Smooth muscle cell (in vitro differentiated cells): ENCODE data around the gene SGPP1. TPM values are rescaled to one million over a fixed set of nuclear protein-coding genes. Genes with fewer than 3 reads are reported as not detected.

Source experiments
- DNase-seq: peaks from one replicate; lab custom pipeline; 2025; ENCODE audit not compliant: unreplicated experiment; lab: John Stamatoyannopoulos, UW
- H2AFZ ChIP-seq: fragments of 200-600 bp; sonication (generic); 2 replicates; pipeline ENCODE4 v1.6.0; 2016; ENCODE audit warnings: antibody characterized with exemption, low read depth, mild to moderate bottlenecking
- H3F3A ChIP-seq: fragments of 200-600 bp; sonication (generic); 2 replicates; pipeline ENCODE4 v1.6.0; 2017; ENCODE audit warnings: antibody characterized with exemption, low read depth
- H3K27ac ChIP-seq: fragments of 200-600 bp; sonication (generic); 2 replicates; pipeline ENCODE4 v1.5.1; 2016; ENCODE audit warnings: low read depth, mild to moderate bottlenecking
- H3K27me3 ChIP-seq: fragments of 200-600 bp; sonication (generic); 2 replicates; pipeline ENCODE4 v1.6.1; 2016; ENCODE audit warnings: low read depth, mild to moderate bottlenecking
- H3K36me3 ChIP-seq: fragments of 200-600 bp; sonication (generic); 2 replicates; pipeline ENCODE4 v1.5.1; 2016; ENCODE audit warnings: low read depth
- H3K4me1 ChIP-seq: fragments of 200-600 bp; sonication (generic); 2 replicates; pipeline ENCODE4 v1.5.1; 2016; ENCODE audit warnings: low read depth
- H3K4me2 ChIP-seq: fragments of 200-600 bp; sonication (generic); 2 replicates; pipeline ENCODE4 v1.6.0; 2016; ENCODE audit warnings: mild to moderate bottlenecking
- H3K4me3 ChIP-seq: fragments of 200-600 bp; sonication (generic); 2 replicates; pipeline ENCODE4 v1.5.1; 2016; ENCODE audit warnings: mild to moderate bottlenecking
- H3K79me2 ChIP-seq: fragments of 200-600 bp; sonication (generic); 2 replicates; pipeline ENCODE4 v1.6.0; 2016; ENCODE audit warnings: low read depth, mild to moderate bottlenecking
- H3K9ac ChIP-seq: fragments of 200-600 bp; sonication (generic); 2 replicates; pipeline ENCODE4 v1.6.0; 2016; ENCODE audit warnings: low read depth
- H3K9me3 ChIP-seq: fragments of 200-600 bp; sonication (generic); replicated peaks from 2 replicates; pipeline ENCODE4 v1.5.1; 2016; ENCODE audit warnings: low read depth
- H4K20me1 ChIP-seq: fragments of 200-600 bp; sonication (generic); 2 replicates; pipeline ENCODE4 v1.6.0; 2016; ENCODE audit warnings: low read depth
- WGBS: methylation state at CpG from one replicate; pipeline ENCODE4 v1.1.7; 2016; ENCODE audit warnings: low lambda C conversion rate; 5-methylcytosine and 5-hydroxymethylcytosine counted together
- polyA plus RNA-seq: library from polyadenylated mRNA; unstranded; fragments of >200 nt; fragmentation: Nextera tagmentation; extraction: Ambion mirVana; gene quantifications from 2 replicates; pipeline ENCODE4 v1.2.1, GENCODE V29; 2016
- total RNA-seq: library from RNA; depleted of rRNA; stranded (reverse); fragments of >200 nt; gene quantifications from 2 replicates; pipeline ENCODE4 v1.2.3, GENCODE V29; 2014
- TF ChIP-seq, protein P1 (sequence below): fragments of 200-600 bp; sonication (generic); IDR thresholded peaks from 2 replicates; pipeline ENCODE4 v1.5.1; 2017; ENCODE audit warnings: borderline replicate concordance, mild to moderate bottlenecking, antibody characterized with exemption; ENCODE audit not compliant: insufficient read depth, poor library complexity, severe bottlenecking

Gene SGPP1
- total and polyA plus RNA-seq, 2 experiments from 2014 or later, result 16.0 to 25.8 TPM

DNA sequence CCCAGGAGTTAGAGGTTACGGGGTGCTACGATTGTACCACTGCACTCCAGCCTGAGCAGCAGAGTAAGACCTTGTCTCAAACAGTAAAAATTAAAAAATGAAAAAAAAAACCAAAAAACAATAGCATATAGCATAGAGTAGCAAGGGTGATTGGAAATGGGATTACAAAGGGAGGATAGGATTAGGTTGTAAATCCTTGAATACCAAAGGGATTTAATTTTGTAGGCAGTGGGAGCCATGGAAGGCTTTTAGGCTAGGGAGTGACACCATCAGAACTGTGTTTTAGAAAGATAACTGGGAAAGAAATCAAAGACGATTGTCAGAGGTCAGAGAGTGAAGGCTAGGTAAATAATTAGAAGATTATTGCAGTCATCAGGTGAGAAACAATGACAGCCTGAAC lies 2.8 kb upstream of the SGPP1 start:
- peaks cover 17% of the 10 kb centered on the region for H3K79me2 ChIP-seq
- DNase-seq, result no peak
- no peak overlapping the region for H3K4me2 ChIP-seq
- no peak overlapping the region for H3K4me3 ChIP-seq
- no peaks in the 10 kb centered on the region for H3K9me3 ChIP-seq
- peaks cover 20% of the 10 kb centered on the region for H3K4me1 ChIP-seq
- no peak overlapping the region for H2AFZ ChIP-seq
- no peak overlapping the region for H3K9ac ChIP-seq
- H3K36me3 ChIP-seq, result no peaks in the 10 kb centered on the region
- H3K27me3 ChIP-seq, result no peaks in the 10 kb centered on the region
- TF ChIP-seq, protein P1, sequence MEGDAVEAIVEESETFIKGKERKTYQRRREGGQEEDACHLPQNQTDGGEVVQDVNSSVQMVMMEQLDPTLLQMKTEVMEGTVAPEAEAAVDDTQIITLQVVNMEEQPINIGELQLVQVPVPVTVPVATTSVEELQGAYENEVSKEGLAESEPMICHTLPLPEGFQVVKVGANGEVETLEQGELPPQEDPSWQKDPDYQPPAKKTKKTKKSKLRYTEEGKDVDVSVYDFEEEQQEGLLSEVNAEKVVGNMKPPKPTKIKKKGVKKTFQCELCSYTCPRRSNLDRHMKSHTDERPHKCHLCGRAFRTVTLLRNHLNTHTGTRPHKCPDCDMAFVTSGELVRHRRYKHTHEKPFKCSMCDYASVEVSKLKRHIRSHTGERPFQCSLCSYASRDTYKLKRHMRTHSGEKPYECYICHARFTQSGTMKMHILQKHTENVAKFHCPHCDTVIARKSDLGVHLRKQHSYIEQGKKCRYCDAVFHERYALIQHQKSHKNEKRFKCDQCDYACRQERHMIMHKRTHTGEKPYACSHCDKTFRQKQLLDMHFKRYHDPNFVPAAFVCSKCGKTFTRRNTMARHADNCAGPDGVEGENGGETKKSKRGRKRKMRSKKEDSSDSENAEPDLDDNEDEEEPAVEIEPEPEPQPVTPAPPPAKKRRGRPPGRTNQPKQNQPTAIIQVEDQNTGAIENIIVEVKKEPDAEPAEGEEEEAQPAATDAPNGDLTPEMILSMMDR, result no peak
- 89% methylated on average over 3 of the region's 3 CpGs for WGBS
- H3F3A ChIP-seq, result no peaks in the 10 kb centered on the region
- H4K20me1 ChIP-seq, result peaks cover 5% of the 10 kb centered on the region
- H3K27ac ChIP-seq, result no peak overlapping the region

DNA sequence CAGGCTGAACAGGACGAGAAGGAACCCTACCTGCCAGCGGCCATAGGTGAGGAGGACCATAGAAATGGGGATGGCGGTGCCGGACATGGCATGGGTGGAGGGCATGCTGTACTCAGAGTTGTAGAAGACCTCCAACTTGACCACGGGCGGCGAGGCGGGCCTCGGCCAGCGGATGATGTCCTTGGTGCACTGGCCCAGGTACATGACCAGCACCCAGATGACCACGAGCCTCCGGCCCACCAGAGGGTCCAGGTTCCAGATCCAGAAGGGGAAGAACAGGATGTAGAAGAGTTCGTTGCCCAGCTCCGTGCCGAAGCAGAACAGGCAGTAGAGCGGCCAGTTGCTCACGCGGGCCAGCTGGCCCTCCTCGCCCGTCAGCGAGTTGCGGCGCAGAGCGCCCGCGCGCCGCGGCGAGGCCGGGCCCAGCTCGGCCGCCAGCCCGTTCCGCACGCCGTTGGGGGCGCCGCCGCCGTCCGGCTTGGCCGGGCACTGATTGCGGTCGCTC lies 582 bp downstream of the SGPP1 start:
- TF ChIP-seq, protein P1, result no peak
- no peaks in the 10 kb centered on the region for H3K27me3 ChIP-seq
- no peaks in the 10 kb centered on the region for H3F3A ChIP-seq
- peak; percentile 42 for DNase-seq
- peaks cover 16% of the 10 kb centered on the region for H4K20me1 ChIP-seq
- H3K27ac ChIP-seq, result no peak overlapping the region
- no peaks in the 10 kb centered on the region for H3K36me3 ChIP-seq
- WGBS, result 2% methylated on average over 45 of the region's 45 CpGs
- H2AFZ ChIP-seq, result peak overlapping the region; percentile 99
- H3K9me3 ChIP-seq, result no peaks in the 10 kb centered on the region
- H3K4me3 ChIP-seq, result peak overlapping the region; percentile 99
- H3K79me2 ChIP-seq, result peaks cover 47% of the 10 kb centered on the region
- H3K4me1 ChIP-seq, result peaks cover 23% of the 10 kb centered on the region
- H3K9ac ChIP-seq, result peak overlapping the region; percentile 84
- H3K4me2 ChIP-seq, result peak overlapping the region; percentile 100

DNA sequence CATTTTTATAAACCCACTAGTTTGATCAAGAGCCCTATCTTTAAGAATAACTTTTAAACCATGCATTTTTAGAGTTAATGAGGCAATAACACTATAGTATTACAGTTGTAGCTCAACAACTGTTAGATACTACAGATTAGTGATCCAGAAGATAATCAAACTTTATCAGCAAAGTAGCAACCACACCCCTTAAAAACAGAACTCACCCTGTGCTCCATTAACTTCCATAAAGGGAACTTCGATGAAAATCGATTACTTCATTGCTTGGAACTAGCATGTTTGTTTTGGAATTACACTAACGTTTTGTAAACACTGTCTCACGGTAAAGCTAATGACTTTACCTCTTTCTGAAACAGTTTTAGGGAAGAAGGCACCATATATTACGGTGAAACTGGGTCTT lies 1.4 kb downstream of the SGPP1 start:
- peaks cover 47% of the 10 kb centered on the region for H3K79me2 ChIP-seq
- H3K4me2 ChIP-seq, result peak overlapping the region; percentile 100
- H2AFZ ChIP-seq, result peak overlapping the region; percentile 96
- H4K20me1 ChIP-seq, result peaks cover 16% of the 10 kb centered on the region
- DNase-seq, result no peak
- H3F3A ChIP-seq, result no peaks in the 10 kb centered on the region
- H3K36me3 ChIP-seq, result no peaks in the 10 kb centered on the region
- WGBS, result 16% methylated on average over 5 of the region's 5 CpGs
- H3K4me1 ChIP-seq, result peaks cover 23% of the 10 kb centered on the region
- peak overlapping the region; percentile 84 for H3K9ac ChIP-seq
- no peaks in the 10 kb centered on the region for H3K9me3 ChIP-seq
- TF ChIP-seq, protein P1, result no peak
- H3K27me3 ChIP-seq, result no peaks in the 10 kb centered on the region
- H3K27ac ChIP-seq, result no peak overlapping the region
- peak overlapping the region; percentile 99 for H3K4me3 ChIP-seq
